ENCODE data around the gene LDLRAD2. TPM values are rescaled to one million over a fixed set of nuclear protein-coding genes. Genes with fewer than 3 reads are reported as not detected.

Gene LDLRAD2
- total and polyA plus RNA-seq, 2 of the 8 experiments (the other 6 are each of a cell fraction or from before 2014, with no cell fraction given), result 0.48 to 0.74 TPM

GRCh38 chr1:21838359-21839157, 26.5 kb downstream of the LDLRAD2 start:
- Histone ChIP-seq H2BK5ac (ENCODE audit: low read depth, low read length) (no peak overlapping the region), H3K36me3 (ENCODE audit: control insufficient read depth in 2 of 4, insufficient read depth in 4 of 4, low read length in 3 of 4) (peaks cover 21 to 61% (median 58%) of the 10 kb centered on the region in 4 experiments; a peak in 7 of 8 replicates), H2BK120ac (replicated peaks; ENCODE audit: low read depth, low read length) (no peak overlapping the region), H3K56ac (replicated peaks; ENCODE audit: insufficient read length, low read depth, low read length) (no peak overlapping the region), H3K4me1 (replicated peaks in 1 of 4; ENCODE audit: control insufficient read depth in 3 of 4, insufficient read depth in 4 of 4, low read length in 3 of 4) (no peaks in the 10 kb centered on the region), H3K14ac (ENCODE audit: insufficient read length) (no peak overlapping the region), H2BK12ac (ENCODE audit: low read depth, low read length) (no peak overlapping the region), H4K8ac (ENCODE audit: extremely low read depth, insufficient read depth, low read length) (0 out of 2 replicates have a peak overlapping the region, but pooled peaks have one; percentile 22), H2BK15ac (ENCODE audit: low read length) (no peak overlapping the region), H2BK20ac (ENCODE audit: low read length) (no peak overlapping the region), H3K4ac (replicated peaks; ENCODE audit: insufficient read length, low read depth, low read length) (no peak overlapping the region), H3K18ac (ENCODE audit: extremely low read depth, low read length) (no peak overlapping the region), H4K20me1 (replicated peaks in 1 of 2; ENCODE audit: control insufficient read depth in 1 of 2, insufficient read depth in 2 of 2, low read length in 2 of 2) (peaks cover 0 to 8% of the 10 kb centered on the region in 2 experiments), H3K23ac (ENCODE audit: insufficient read length) (no peak overlapping the region), H4K91ac (replicated peaks; ENCODE audit: insufficient read length, low read length) (no peak overlapping the region), H4K5ac (ENCODE audit: insufficient read length, low read depth, low read length) (no peak overlapping the region), H2AFZ (ENCODE audit: low read length) (no peak overlapping the region), H3K27me3 (replicated peaks in 1 of 4; ENCODE audit: control insufficient read depth in 3 of 4, extremely low read depth in 1 of 4, insufficient read depth in 3 of 4, low read length in 3 of 4) (no peaks in the 10 kb centered on the region), H3K27ac (ENCODE audit: low read depth, low read length) (no peak overlapping the region), H3K9me3 (ENCODE audit: insufficient read depth in 2 of 2, low read depth in 1 of 2, low read length in 1 of 2) (peaks cover 7 to 8% of the 10 kb centered on the region in 2 experiments; a peak in 3 of 4 replicates), H3K79me1 (ENCODE audit: low read depth, low read length) (no peaks in the 10 kb centered on the region), H3K23me2 (ENCODE audit: low read depth, low read length) (no peaks in the 10 kb centered on the region; the same call in 1 of the 2 replicates), H3K4me2 (ENCODE audit: insufficient read depth in 1 of 2, low read depth in 2 of 2, low read length in 2 of 2) (no peak overlapping the region), H3K4me3 (ENCODE audit: extremely low read depth in 1 of 4, insufficient read depth in 2 of 4, low read depth in 3 of 4, low read length in 4 of 4) (no peak overlapping the region), H2AK5ac (ENCODE audit: low read depth, low read length) (no peak overlapping the region), H3K79me2 (ENCODE audit: control insufficient read depth in 1 of 2, insufficient read depth in 2 of 2, low read length in 2 of 2) (no peaks in the 10 kb centered on the region), H3K9ac (replicated peaks in 1 of 4; ENCODE audit: extremely low read depth in 1 of 4, low read depth in 3 of 4, low read length in 3 of 4) (no peak overlapping the region)
- FAIRE-seq (no peak), DNase-seq (ENCODE audit: low read depth in 1 of 2, low spot score in 2 of 2) (no peak)
- POLR2A ChIA-PET (ENCODE audit: partially characterized antibody), result interaction anchor here (0.7 kb wide), 1 partner anchor 13 kb away, joined by 3 read pairs; no protein-coding TSS in a partner anchor
- CTCF ChIA-PET (ENCODE audit: partially characterized antibody), result interaction anchor here (0.5 kb wide), 1 partner anchor 139 kb away, joined by 3 read pairs; the partner anchor contains the start of gene CELA3B
- 95% methylated on average over 23 of the region's 23 CpGs; no CpG with 5 or more reads in 1 of the 2 experiments for WGBS, 2 experiments (ENCODE audit: extremely low coverage in 1 of 2, insufficient coverage in 1 of 2, insufficient read length in 1 of 2, insufficient replicate concordance in 2 of 2, low coverage in 1 of 2, low lambda C conversion rate in 2 of 2, missing lambda C conversion rate in 1 of 2)
- TF ChIP-seq ZNF274 (IDR thresholded peaks at IDR 0.05; ENCODE audit: borderline replicate concordance, extremely low read depth, low read length), result no peak
- TF ChIP-seq JUN (IDR thresholded peaks at IDR 0.05; ENCODE audit: low read depth, low read length), result no peak
- TF ChIP-seq SUZ12 (IDR thresholded peaks at IDR 0.05; ENCODE audit: low read length), result no peak
- no peak for TF ChIP-seq RAD21 (IDR thresholded peaks at IDR 0.05 in 1 of 2, conservative IDR thresholded peaks at IDR 0.05 in 1 of 2; ENCODE audit: low read depth in 2 of 2, low read length in 2 of 2)
- TF ChIP-seq RNF2 (IDR thresholded peaks at IDR 0.05; ENCODE audit: borderline replicate concordance, low read depth, low read length, missing control alignments, poor library complexity, severe bottlenecking), result no peak
- TF ChIP-seq BCL11A (IDR thresholded peaks at IDR 0.05; ENCODE audit: low read depth in 2 of 2, low read length in 2 of 2), result no peak
- no peak for TF ChIP-seq EGR1 (IDR thresholded peaks at IDR 0.05; ENCODE audit: borderline replicate concordance, low read depth, low read length)
- no peak for TF ChIP-seq RXRA (IDR thresholded peaks at IDR 0.05; ENCODE audit: insufficient read depth, low read depth, low read length)
- TF ChIP-seq USF2 (IDR thresholded peaks at IDR 0.05; ENCODE audit: low read length), result no peak
- TF ChIP-seq POLR2AphosphoS5 (IDR thresholded peaks at IDR 0.05; ENCODE audit: low read depth, low read length), result no peak

Data from H1 (cell line).